Measurements from ENCODE around the gene AMMECR1L. TPM values are rescaled to one million over a fixed set of nuclear protein-coding genes. Genes with fewer than 3 reads are reported as not detected.
A peak's percentile ranks its signal among the peaks of the same experiment; 100 is the strongest.
"Not testable (repeated sequence)": the region's sequence is repeated elsewhere in the genome, so short reads cannot be mapped to it uniquely, and the experiment has no call there.

The AMMECR1L gene
- total RNA-seq, result 11.8 TPM
- long read RNA-seq, partial matches to known transcripts, result 5 of 7 reads
- long read RNA-seq, other reads (novel, unspliced or antisense), result 2 of 7 reads

GRCh38 chr2:127885780-127886592 is at the start of gene AMMECR1L:
TSS of gene AMMECR1L (minus strand) at chr2:127885956. CDS start at chr2:127874234, 11,722 bp downstream.
- DNase-seq (ENCODE audit: low spot score), result peak; percentile 92

GRCh38 chr2:127935337-127935736 is 49.6 kb upstream of the AMMECR1L start:
- intact Hi-C loops (cut with DNase I), result no loop called here
- DNase-seq (ENCODE audit: low spot score), result no peak

More at GRCh38 chr2:127885780-127886592, at the start of gene AMMECR1L:
- intact Hi-C loops (cut with DNase I), result loop anchor here (10.0 kb wide), 1 partner anchor 349 kb away; no protein-coding TSS in a partner anchor

GRCh38 chr2:127932199-127932876 is 46.6 kb upstream of the AMMECR1L start:
- intact Hi-C loops (cut with DNase I), result no loop called here
- no peak for DNase-seq (ENCODE audit: low spot score)

- no peak for DNase-seq (ENCODE audit: low spot score)
- intact Hi-C loops (cut with DNase I), result no loop called here
Observed at GRCh38 chr2:127929449-127929848, 43.7 kb upstream of the AMMECR1L start.

GRCh38 chr2:127927384-127927783 is 41.6 kb upstream of the AMMECR1L start:
- intact Hi-C loops (cut with DNase I), result no loop called here
- no peak for DNase-seq (ENCODE audit: low spot score)

GRCh38 chr2:127917916-127918315 is 32.2 kb upstream of the AMMECR1L start:
- no peak for DNase-seq (ENCODE audit: low spot score)
- intact Hi-C loops (cut with DNase I), result loop anchor here (2.0 kb wide), 1 partner anchor 21 kb away; no protein-coding TSS in a partner anchor

- DNase-seq (ENCODE audit: low spot score), result no peak
- intact Hi-C loops (cut with DNase I), result no loop called here
Observed at GRCh38 chr2:127913808-127914457, 28.2 kb upstream of the AMMECR1L start.

- intact Hi-C loops (cut with DNase I), result no loop called here
Observed at GRCh38 chr2:127911737-127912136, 26.0 kb upstream of the AMMECR1L start.

GRCh38 chr2:127910415-127910814 is 24.7 kb upstream of the AMMECR1L start:
- intact Hi-C loops (cut with DNase I), result no loop called here
- DNase-seq (ENCODE audit: low spot score), result no peak

More at GRCh38 chr2:127911737-127912136, 26.0 kb upstream of the AMMECR1L start:
- no peak for DNase-seq (ENCODE audit: low spot score)

- no peak for DNase-seq (ENCODE audit: low spot score)
- intact Hi-C loops (cut with DNase I), result no loop called here
Observed at GRCh38 chr2:127909019-127909418, 23.3 kb upstream of the AMMECR1L start.

- DNase-seq (ENCODE audit: low spot score); intact Hi-C loops (cut with DNase I): not testable (repeated sequence)
Observed at GRCh38 chr2:127907733-127908400, 22.1 kb upstream of the AMMECR1L start.

- DNase-seq (ENCODE audit: low spot score), result no peak
- intact Hi-C loops (cut with DNase I), result no loop called here
Observed at GRCh38 chr2:127906206-127906926, 20.6 kb upstream of the AMMECR1L start.

GRCh38 chr2:127901339-127902056 is 15.7 kb upstream of the AMMECR1L start:
- intact Hi-C loops (cut with DNase I), result no loop called here
- DNase-seq (ENCODE audit: low spot score), result peak; percentile 78

GRCh38 chr2:127897531-127898211 is 11.9 kb upstream of the AMMECR1L start:
- intact Hi-C loops (cut with DNase I), result loop anchor here (2.0 kb wide), 1 partner anchor 19 kb away; no protein-coding TSS in a partner anchor
- no peak for DNase-seq (ENCODE audit: low spot score)

GRCh38 chr2:127893494-127893893 is 7.7 kb upstream of the AMMECR1L start:
- intact Hi-C loops (cut with DNase I), result loop anchor here (5.0 kb wide), 1 partner anchor 59 kb away; no protein-coding TSS in a partner anchor
- peak; percentile 46 for DNase-seq (ENCODE audit: low spot score)

- no peak for DNase-seq (ENCODE audit: low spot score)
- intact Hi-C loops (cut with DNase I), result loop anchor here (5.0 kb wide), 1 partner anchor 59 kb away; no protein-coding TSS in a partner anchor
Observed at GRCh38 chr2:127893033-127893432, 7.3 kb upstream of the AMMECR1L start.

GRCh38 chr2:127891811-127892210 is 6.1 kb upstream of the AMMECR1L start:
- intact Hi-C loops (cut with DNase I), result loop anchor here (5.0 kb wide), 1 partner anchor 60 kb away; no protein-coding TSS in a partner anchor
- peak; percentile 4 for DNase-seq (ENCODE audit: low spot score)
